HepG2 (cell line): ENCODE measurements around the gene PPP2R5C. TPM values are rescaled to one million over a fixed set of nuclear protein-coding genes. Genes with fewer than 3 reads are reported as not detected.

Experiments used
- CBX5 ChIP-seq: sonication (generic); formaldehyde crosslinking; IDR thresholded peaks from 2 replicates; pipeline ENCODE4 v1.4.0; 2020; ENCODE audit warnings: missing genetic modification reagents, borderline replicate concordance
- CEBPB ChIP-seq: IDR thresholded peaks from 2 replicates; pipeline ENCODE4 v1.6.1; 2011; ENCODE audit warnings: low read depth, low read length, improper control_type of control experiment, borderline replicate concordance
- CREB1 ChIP-seq, 2 experiments: fragments of 450-650 bp in 1 of 2; IDR thresholded peaks; 2 replicates each; pipeline ENCODE4 v1.6.1; 2016 to 2017; ENCODE audit warnings: control low read depth in 1 of 2, mild to moderate bottlenecking in 1 of 2, missing compliant biosample characterization in 1 of 2, missing genetic modification characterization in 1 of 2
- KDM5A ChIP-seq: fragments of 200-600 bp; sonication (generic); IDR thresholded peaks from 2 replicates; pipeline ENCODE4 v1.7.0; 2018; ENCODE audit warnings: antibody characterized with exemption, mild to moderate bottlenecking, low read length, borderline replicate concordance
- KLF11 ChIP-seq: IDR thresholded peaks from 2 replicates; pipeline ENCODE4 v1.6.1; 2016; ENCODE audit warnings: missing compliant biosample characterization
- NR2F6 ChIP-seq, 2 experiments: IDR thresholded peaks; 2 replicates each; pipeline ENCODE4 v1.6.1; 2016; ENCODE audit warnings: antibody characterized with exemption in 1 of 2, mild to moderate bottlenecking in 1 of 2
- THAP11 ChIP-seq: IDR thresholded peaks from 2 replicates; pipeline ENCODE4 v1.6.1; 2016; ENCODE audit warnings: missing biosample characterization, missing genetic modification reagents
- ZNF225 ChIP-seq: sonication (generic); formaldehyde crosslinking; IDR thresholded peaks from 2 replicates; pipeline ENCODE4 v1.4.0; 2020; ENCODE audit warnings: mild to moderate bottlenecking, missing genetic modification reagents
- ZNF296 ChIP-seq: sonication (generic); formaldehyde crosslinking; conservative IDR thresholded peaks from 2 replicates; pipeline ENCODE4 v1.5.0; 2020; ENCODE audit warnings: mild to moderate bottlenecking, missing genetic modification reagents
- ZNF724P ChIP-seq: sonication (generic); formaldehyde crosslinking; IDR thresholded peaks from 2 replicates; pipeline ENCODE4 v1.8.0; 2022; ENCODE audit warnings: missing genetic modification reagents, borderline replicate concordance
- ZNF782 ChIP-seq: sonication (generic); formaldehyde crosslinking; IDR thresholded peaks from 2 replicates; pipeline ENCODE4 v1.4.0; 2020; ENCODE audit warnings: missing genetic modification reagents, mild to moderate bottlenecking, borderline replicate concordance
- ZNF850 ChIP-seq: sonication (generic); formaldehyde crosslinking; conservative IDR thresholded peaks from 2 replicates; pipeline ENCODE4 v1.9.0; 2021; ENCODE audit warnings: mild to moderate bottlenecking, missing genetic modification reagents
- ZSCAN25 ChIP-seq: sonication (generic); formaldehyde crosslinking; IDR thresholded peaks from 2 replicates; pipeline ENCODE4 v1.8.0; 2022; ENCODE audit warnings: mild to moderate bottlenecking, missing genetic modification reagents
- polyA plus RNA-seq, 8 experiments: library from polyadenylated mRNA; depleted of rRNA in 3 of 8; stranded (reverse) in 7 of 8; unstranded in 1 of 8; fragments of >200 nt; fragmentation: Illumina TruSeq in 4 of 8; extraction: Trizol in 4 of 8; gene quantifications; 2 replicates each; pipeline versions ENCODE4 v1.2.1 to v1.2.3, GENCODE V29; 2011 to 2016; ENCODE audit warnings: low read depth in 4 of 8, missing spikeins in 1 of 8, mixed read lengths in 1 of 8; ENCODE audit not compliant: insufficient read depth in 1 of 8
- total RNA-seq, 5 experiments: library from RNA; depleted of rRNA; stranded (reverse); fragments of >200 nt; fragmentation: Illumina TruSeq; extraction: Trizol; gene quantifications; 2 replicates each; pipeline ENCODE4 v1.2.3, GENCODE V29; 2016; ENCODE audit warnings: low read depth in 1 of 5
- TF ChIP-seq, protein P1 (sequence below): sonication (generic); formaldehyde crosslinking; IDR thresholded peaks from 2 replicates; pipeline ENCODE4 v1.5.0; 2020; ENCODE audit warnings: mild to moderate bottlenecking, missing genetic modification reagents
- TF ChIP-seq, protein P2 (sequence below): sonication (generic); formaldehyde crosslinking; IDR thresholded peaks from 2 replicates; pipeline ENCODE4 v1.5.0; 2020; ENCODE audit warnings: mild to moderate bottlenecking, missing genetic modification reagents, borderline replicate concordance
- TF ChIP-seq, protein P3 (sequence below): sonication (generic); formaldehyde crosslinking; IDR thresholded peaks from 2 replicates; pipeline ENCODE4 v1.8.0; 2022; ENCODE audit warnings: missing genetic modification reagents, mild to moderate bottlenecking, borderline replicate concordance
- TF ChIP-seq, protein P4 (sequence below): IDR thresholded peaks from 2 replicates; pipeline ENCODE4 v1.6.1; 2016; ENCODE audit warnings: low read depth, borderline replicate concordance

Gene PPP2R5C
- total and polyA plus RNA-seq, 2 of the 13 experiments (the other 11 are each of a cell fraction or from before 2014, with no cell fraction given): 74.3 to 78.5 TPM

DNA sequence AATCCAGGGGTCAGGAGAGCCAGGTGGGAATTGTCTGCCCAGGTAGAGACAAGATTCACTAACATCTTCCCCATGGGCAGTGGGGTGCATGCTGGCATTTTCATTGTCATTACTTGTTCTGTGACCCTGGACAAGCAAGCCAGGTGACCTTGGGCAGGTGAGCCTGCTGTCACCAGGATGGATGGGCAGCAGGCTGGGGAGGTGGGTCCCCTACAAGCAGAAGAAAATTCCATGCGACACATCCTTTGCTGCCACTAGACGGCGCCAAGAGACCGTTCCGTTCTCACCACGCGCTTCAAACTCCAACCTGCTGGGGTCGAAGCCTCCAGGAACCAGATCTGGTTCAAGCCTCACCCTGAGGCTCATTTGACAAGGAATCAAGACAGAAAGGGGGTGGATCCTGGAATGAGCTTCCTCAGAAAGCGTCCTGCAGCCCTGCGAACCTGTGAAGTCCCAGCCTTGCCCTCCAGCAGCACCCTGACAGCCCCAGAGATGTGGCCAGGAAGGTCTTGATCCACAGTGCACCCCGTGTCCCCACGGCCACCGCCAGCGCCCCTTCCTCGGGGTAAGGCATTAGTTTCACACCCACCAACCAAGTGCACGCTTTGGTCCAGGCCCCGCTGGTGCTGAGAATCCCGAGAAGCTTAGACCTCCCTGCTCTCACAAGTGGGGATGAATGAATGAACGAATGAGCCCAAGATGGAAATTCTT lies 199.7 kb downstream of the PPP2R5C start (continued):
- TF ChIP-seq ZNF850 (CRISPR knock-in tag) (no peak), KLF11 (CRISPR knock-in tag) (no peak), THAP11 (CRISPR knock-in tag) (peak; percentile 83), ZNF724P (no peak), ZNF225 (CRISPR knock-in tag) (no peak), ZNF782 (CRISPR knock-in tag) (no peak), NR2F6 (IDR thresholded peaks at IDR 0.05) (no peak), NR2F6 (CRISPR knock-in tag; IDR thresholded peaks at IDR 0.05) (peak; percentile 34; the same call in 1 of the 2 replicates), CREB1 (IDR thresholded peaks at IDR 0.05) (no peak), CREB1 (CRISPR knock-in tag; IDR thresholded peaks at IDR 0.05) (no peak), ZSCAN25 (CRISPR knock-in tag) (no peak), KDM5A (no peak), CEBPB (no peak), ZNF296 (CRISPR knock-in tag) (no peak), CBX5 (CRISPR knock-in tag) (no peak)
- TF ChIP-seq, protein P1, sequence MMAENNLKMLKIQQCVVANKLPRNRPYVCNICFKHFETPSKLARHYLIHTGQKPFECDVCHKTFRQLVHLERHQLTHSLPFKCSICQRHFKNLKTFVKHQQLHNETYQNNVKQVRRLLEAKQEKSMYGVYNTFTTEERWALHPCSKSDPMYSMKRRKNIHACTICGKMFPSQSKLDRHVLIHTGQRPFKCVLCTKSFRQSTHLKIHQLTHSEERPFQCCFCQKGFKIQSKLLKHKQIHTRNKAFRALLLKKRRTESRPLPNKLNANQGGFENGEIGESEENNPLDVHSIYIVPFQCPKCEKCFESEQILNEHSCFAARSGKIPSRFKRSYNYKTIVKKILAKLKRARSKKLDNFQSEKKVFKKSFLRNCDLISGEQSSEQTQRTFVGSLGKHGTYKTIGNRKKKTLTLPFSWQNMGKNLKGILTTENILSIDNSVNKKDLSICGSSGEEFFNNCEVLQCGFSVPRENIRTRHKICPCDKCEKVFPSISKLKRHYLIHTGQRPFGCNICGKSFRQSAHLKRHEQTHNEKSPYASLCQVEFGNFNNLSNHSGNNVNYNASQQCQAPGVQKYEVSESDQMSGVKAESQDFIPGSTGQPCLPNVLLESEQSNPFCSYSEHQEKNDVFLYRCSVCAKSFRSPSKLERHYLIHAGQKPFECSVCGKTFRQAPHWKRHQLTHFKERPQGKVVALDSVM: no peak
- TF ChIP-seq, protein P2, sequence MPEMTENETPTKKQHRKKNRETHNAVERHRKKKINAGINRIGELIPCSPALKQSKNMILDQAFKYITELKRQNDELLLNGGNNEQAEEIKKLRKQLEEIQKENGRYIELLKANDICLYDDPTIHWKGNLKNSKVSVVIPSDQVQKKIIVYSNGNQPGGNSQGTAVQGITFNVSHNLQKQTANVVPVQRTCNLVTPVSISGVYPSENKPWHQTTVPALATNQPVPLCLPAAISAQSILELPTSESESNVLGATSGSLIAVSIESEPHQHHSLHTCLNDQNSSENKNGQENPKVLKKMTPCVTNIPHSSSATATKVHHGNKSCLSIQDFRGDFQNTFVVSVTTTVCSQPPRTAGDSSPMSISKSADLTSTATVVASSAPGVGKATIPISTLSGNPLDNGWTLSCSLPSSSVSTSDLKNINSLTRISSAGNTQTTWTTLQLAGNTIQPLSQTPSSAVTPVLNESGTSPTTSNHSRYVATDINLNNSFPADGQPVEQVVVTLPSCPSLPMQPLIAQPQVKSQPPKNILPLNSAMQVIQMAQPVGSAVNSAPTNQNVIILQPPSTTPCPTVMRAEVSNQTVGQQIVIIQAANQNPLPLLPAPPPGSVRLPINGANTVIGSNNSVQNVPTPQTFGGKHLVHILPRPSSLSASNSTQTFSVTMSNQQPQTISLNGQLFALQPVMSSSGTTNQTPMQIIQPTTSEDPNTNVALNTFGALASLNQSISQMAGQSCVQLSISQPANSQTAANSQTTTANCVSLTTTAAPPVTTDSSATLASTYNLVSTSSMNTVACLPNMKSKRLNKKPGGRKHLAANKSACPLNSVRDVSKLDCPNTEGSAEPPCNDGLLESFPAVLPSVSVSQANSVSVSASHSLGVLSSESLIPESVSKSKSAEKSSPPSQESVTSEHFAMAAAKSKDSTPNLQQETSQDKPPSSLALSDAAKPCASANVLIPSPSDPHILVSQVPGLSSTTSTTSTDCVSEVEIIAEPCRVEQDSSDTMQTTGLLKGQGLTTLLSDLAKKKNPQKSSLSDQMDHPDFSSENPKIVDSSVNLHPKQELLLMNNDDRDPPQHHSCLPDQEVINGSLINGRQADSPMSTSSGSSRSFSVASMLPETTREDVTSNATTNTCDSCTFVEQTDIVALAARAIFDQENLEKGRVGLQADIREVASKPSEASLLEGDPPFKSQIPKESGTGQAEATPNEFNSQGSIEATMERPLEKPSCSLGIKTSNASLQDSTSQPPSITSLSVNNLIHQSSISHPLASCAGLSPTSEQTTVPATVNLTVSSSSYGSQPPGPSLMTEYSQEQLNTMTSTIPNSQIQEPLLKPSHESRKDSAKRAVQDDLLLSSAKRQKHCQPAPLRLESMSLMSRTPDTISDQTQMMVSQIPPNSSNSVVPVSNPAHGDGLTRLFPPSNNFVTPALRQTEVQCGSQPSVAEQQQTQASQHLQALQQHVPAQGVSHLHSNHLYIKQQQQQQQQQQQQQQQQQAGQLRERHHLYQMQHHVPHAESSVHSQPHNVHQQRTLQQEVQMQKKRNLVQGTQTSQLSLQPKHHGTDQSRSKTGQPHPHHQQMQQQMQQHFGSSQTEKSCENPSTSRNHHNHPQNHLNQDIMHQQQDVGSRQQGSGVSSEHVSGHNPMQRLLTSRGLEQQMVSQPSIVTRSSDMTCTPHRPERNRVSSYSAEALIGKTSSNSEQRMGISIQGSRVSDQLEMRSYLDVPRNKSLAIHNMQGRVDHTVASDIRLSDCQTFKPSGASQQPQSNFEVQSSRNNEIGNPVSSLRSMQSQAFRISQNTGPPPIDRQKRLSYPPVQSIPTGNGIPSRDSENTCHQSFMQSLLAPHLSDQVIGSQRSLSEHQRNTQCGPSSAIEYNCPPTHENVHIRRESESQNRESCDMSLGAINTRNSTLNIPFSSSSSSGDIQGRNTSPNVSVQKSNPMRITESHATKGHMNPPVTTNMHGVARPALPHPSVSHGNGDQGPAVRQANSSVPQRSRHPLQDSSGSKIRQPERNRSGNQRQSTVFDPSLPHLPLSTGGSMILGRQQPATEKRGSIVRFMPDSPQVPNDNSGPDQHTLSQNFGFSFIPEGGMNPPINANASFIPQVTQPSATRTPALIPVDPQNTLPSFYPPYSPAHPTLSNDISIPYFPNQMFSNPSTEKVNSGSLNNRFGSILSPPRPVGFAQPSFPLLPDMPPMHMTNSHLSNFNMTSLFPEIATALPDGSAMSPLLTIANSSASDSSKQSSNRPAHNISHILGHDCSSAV (CRISPR knock-in tag): no peak
- TF ChIP-seq, protein P3, sequence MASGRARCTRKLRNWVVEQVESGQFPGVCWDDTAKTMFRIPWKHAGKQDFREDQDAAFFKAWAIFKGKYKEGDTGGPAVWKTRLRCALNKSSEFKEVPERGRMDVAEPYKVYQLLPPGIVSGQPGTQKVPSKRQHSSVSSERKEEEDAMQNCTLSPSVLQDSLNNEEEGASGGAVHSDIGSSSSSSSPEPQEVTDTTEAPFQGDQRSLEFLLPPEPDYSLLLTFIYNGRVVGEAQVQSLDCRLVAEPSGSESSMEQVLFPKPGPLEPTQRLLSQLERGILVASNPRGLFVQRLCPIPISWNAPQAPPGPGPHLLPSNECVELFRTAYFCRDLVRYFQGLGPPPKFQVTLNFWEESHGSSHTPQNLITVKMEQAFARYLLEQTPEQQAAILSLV (CRISPR knock-in tag): no peak
- TF ChIP-seq, protein P4, sequence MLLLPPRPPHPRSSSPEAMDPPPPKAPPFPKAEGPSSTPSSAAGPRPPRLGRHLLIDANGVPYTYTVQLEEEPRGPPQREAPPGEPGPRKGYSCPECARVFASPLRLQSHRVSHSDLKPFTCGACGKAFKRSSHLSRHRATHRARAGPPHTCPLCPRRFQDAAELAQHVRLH (CRISPR knock-in tag): 0 out of 2 replicates have a peak, but pooled peaks have one; percentile 59
